Erythroblast (primary cell): ENCODE results near the gene GAPVD1.

ENCODE experiments used
- DNase-seq, 2 experiments: peaks; one replicate each; lab custom pipeline; 2025; lab: John Stamatoyannopoulos, UW
- GATA1 ChIP-seq: IDR thresholded peaks from 2 replicates; pipeline ENCODE4 v1.6.1; 2011; ENCODE audit warnings: low read depth, mild to moderate bottlenecking, control low read depth, low read length, moderate library complexity
- POLR2A ChIP-seq: IDR thresholded peaks from 2 replicates; pipeline ENCODE4 v1.6.1; 2011; ENCODE audit warnings: mild to moderate bottlenecking, low read length

Gene GAPVD1

GRCh38 chr9:125355601-125356000 is 94.0 kb downstream of the GAPVD1 start:
- DNase-seq = no peak
- no peak for TF ChIP-seq POLR2A
- no peak for TF ChIP-seq GATA1

- no peak for DNase-seq
- no peak for TF ChIP-seq GATA1
- TF ChIP-seq POLR2A = no peak
Measured at GRCh38 chr9:125356032-125356431, 94.4 kb downstream of the GAPVD1 start.

GRCh38 chr9:125359011-125359410 is 97.4 kb downstream of the GAPVD1 start:
- TF ChIP-seq GATA1 = no peak
- TF ChIP-seq POLR2A = no peak
- no peak for DNase-seq

- peak; percentile 20 to 47 for DNase-seq
- TF ChIP-seq GATA1 = no peak
- no peak for TF ChIP-seq POLR2A
Measured at GRCh38 chr9:125360601-125361000, 99.0 kb downstream of the GAPVD1 start.

- TF ChIP-seq POLR2A (no peak), GATA1 (no peak)
- DNase-seq = peak; percentile 54 to 62
Measured at GRCh38 chr9:125361837-125362531, 100.4 kb downstream of the GAPVD1 start.

- no peak for TF ChIP-seq POLR2A
- no peak for TF ChIP-seq GATA1
- no peak for DNase-seq
Measured at GRCh38 chr9:125366676-125367075, 105.0 kb downstream of the GAPVD1 start.

GRCh38 chr9:125370786-125371185 is 109.2 kb downstream of the GAPVD1 start:
- TF ChIP-seq GATA1 = no peak
- TF ChIP-seq POLR2A = no peak
- no peak for DNase-seq

- DNase-seq = no peak
- TF ChIP-seq GATA1 = no peak
- no peak for TF ChIP-seq POLR2A
Measured at GRCh38 chr9:125372441-125373226, 111.0 kb downstream of the GAPVD1 start.

GRCh38 chr9:125374443-125375309 is 113.0 kb downstream of the GAPVD1 start:
- DNase-seq = peak; percentile 71 to 81
- no peak for TF ChIP-seq GATA1
- no peak for TF ChIP-seq POLR2A

GRCh38 chr9:125375820-125376219 is 114.2 kb downstream of the GAPVD1 start:
- TF ChIP-seq GATA1 (no peak), POLR2A (no peak)
- DNase-seq = no peak

- TF ChIP-seq POLR2A = no peak
- TF ChIP-seq GATA1 = no peak
- no peak for DNase-seq
Measured at GRCh38 chr9:125376261-125377226, 114.9 kb downstream of the GAPVD1 start.

GRCh38 chr9:125377584-125378250 is 116.1 kb downstream of the GAPVD1 start:
- DNase-seq = no peak
- no peak for TF ChIP-seq POLR2A
- TF ChIP-seq GATA1 = no peak

- no peak for TF ChIP-seq GATA1
- TF ChIP-seq POLR2A = no peak
Measured at GRCh38 chr9:125378778-125379177, 117.2 kb downstream of the GAPVD1 start.

More at GRCh38 chr9:125378778-125379177, 117.2 kb downstream of the GAPVD1 start:
- no peak for DNase-seq
